Naive thymus-derived CD4-positive, alpha-beta T cell (primary cell): ENCODE results near the gene MPDZ. TPM values are rescaled to one million over a fixed set of nuclear protein-coding genes. Genes with fewer than 3 reads are reported as not detected.

Experiments
- ATAC-seq: fragments of 150-1000 bp; cut with Tn5 transposase; 2 replicates; pipeline ENCODE4 v1.10.0; 2021; ENCODE audit warnings: mild to moderate bottlenecking, moderate library complexity
- CTCF ChIA-PET: fragments of 350-600 bp; sonication (Branson Sonifier 250); formaldehyde crosslinking; loops from one replicate; lab custom pipeline; 2021; ENCODE audit warnings: antibody characterized with exemption; lab: Charles Lee
- POLR2A ChIA-PET: fragments of 350-600 bp; sonication (Branson Sonifier 250); formaldehyde crosslinking; loops from one replicate; lab custom pipeline; 2021; ENCODE audit warnings: antibody characterized with exemption, inconsistent platforms; lab: Charles Lee
- DNase-seq, 9 donors: peaks; one replicate each; pipeline versions ENCODE4 v3.0.0 to v3.0.0-alpha.2; 2020 to 2022; ENCODE audit warnings: mixed read lengths in 1 of 9
- H3K27ac ChIP-seq: one replicate; pipeline ENCODE4 v1.7.0; 2013; ENCODE audit warnings: mild to moderate bottlenecking, low read depth, low read length, moderate library complexity
- H3K27me3 ChIP-seq, 2 donors: one replicate each; pipeline ENCODE4 v1.7.0; 2013; ENCODE audit warnings: low read length in 2 of 2, mild to moderate bottlenecking in 2 of 2, moderate library complexity in 2 of 2; ENCODE audit not compliant: control insufficient read depth in 2 of 2, insufficient read depth in 2 of 2
- H3K36me3 ChIP-seq, 3 experiments: 1 replicate in 2 of 3; 2 replicates in 1 of 3; pipeline ENCODE4 v1.7.0; 2013; ENCODE audit warnings: low read length in 3 of 3, mild to moderate bottlenecking in 3 of 3, moderate library complexity in 1 of 3; ENCODE audit not compliant: insufficient read depth in 3 of 3, control insufficient read depth in 2 of 3
- H3K4me1 ChIP-seq, 2 donors: one replicate each; pipeline ENCODE4 v1.7.0; 2013; ENCODE audit warnings: low read length in 2 of 2, mild to moderate bottlenecking in 2 of 2, moderate library complexity in 1 of 2; ENCODE audit not compliant: control insufficient read depth in 2 of 2, insufficient read depth in 2 of 2
- H3K4me3 ChIP-seq: 2 replicates; pipeline ENCODE4 v1.7.0; 2013; ENCODE audit warnings: mild to moderate bottlenecking, low read length
- H3K9me3 ChIP-seq, 3 experiments: 1 replicate in 2 of 3; 2 replicates in 1 of 3; pipeline ENCODE4 v1.7.0; 2013; ENCODE audit warnings: low read length in 3 of 3; ENCODE audit not compliant: control insufficient read depth in 2 of 3
- H3K27ac Mint-ChIP-seq, 9 donors: one replicate each; pipeline ENCODE4 v1.8.0; 2020 to 2022; ENCODE audit warnings: mixed read lengths in 9 of 9, mild to moderate bottlenecking in 8 of 9, moderate library complexity in 5 of 9, inconsistent platforms in 2 of 9
- H3K27me3 Mint-ChIP-seq, 5 donors: one replicate each; pipeline ENCODE4 v1.8.0; 2021 to 2022; ENCODE audit warnings: mixed read lengths in 5 of 5, mild to moderate bottlenecking in 1 of 5
- H3K36me3 Mint-ChIP-seq, 5 donors: one replicate each; pipeline ENCODE4 v1.8.0; 2020 to 2022; ENCODE audit warnings: mixed read lengths in 5 of 5, mild to moderate bottlenecking in 3 of 5, inconsistent platforms in 1 of 5
- H3K4me1 Mint-ChIP-seq, 7 donors: one replicate each; pipeline ENCODE4 v1.8.0; 2020 to 2022; ENCODE audit warnings: mixed read lengths in 7 of 7, mild to moderate bottlenecking in 3 of 7, inconsistent platforms in 1 of 7
- H3K4me3 Mint-ChIP-seq, 10 donors: one replicate each; pipeline ENCODE4 v1.8.0; 2020 to 2022; ENCODE audit warnings: mild to moderate bottlenecking in 10 of 10, mixed read lengths in 10 of 10, moderate library complexity in 6 of 10, inconsistent platforms in 2 of 10
- H3K9me3 Mint-ChIP-seq, 11 donors: one replicate each; pipeline ENCODE4 v1.8.0; 2020 to 2022; ENCODE audit warnings: mixed read lengths in 11 of 11, mild to moderate bottlenecking in 4 of 11, inconsistent platforms in 1 of 11, moderate library complexity in 1 of 11
- intact Hi-C, 2 donors: fragments of 100-400 bp; cut with micrococcal nuclease; formaldehyde crosslinking; loops; one replicate each; pipeline ENCODE4 v1.15.1; 2023
- polyA plus RNA-seq, 2 donors: library from polyadenylated mRNA; unstranded; fragments of 300-500 nt; fragmentation: Illumina TruSeq; gene quantifications; one replicate each; pipeline ENCODE4 v1.2.3, GENCODE V29; 2021
- total RNA-seq, 6 experiments: library from RNA in 5 of 6; stranded (reverse) in 5 of 6; gene quantifications; 1 replicate in 5 of 6; 2 replicates in 1 of 6; pipeline ENCODE4 v1.2.3 and lab custom pipeline; 2021 to 2026

The MPDZ gene
- total and polyA plus RNA-seq, 7 experiments from 2014 or later, result 0.07 TPM; not detected in 6

DNA sequence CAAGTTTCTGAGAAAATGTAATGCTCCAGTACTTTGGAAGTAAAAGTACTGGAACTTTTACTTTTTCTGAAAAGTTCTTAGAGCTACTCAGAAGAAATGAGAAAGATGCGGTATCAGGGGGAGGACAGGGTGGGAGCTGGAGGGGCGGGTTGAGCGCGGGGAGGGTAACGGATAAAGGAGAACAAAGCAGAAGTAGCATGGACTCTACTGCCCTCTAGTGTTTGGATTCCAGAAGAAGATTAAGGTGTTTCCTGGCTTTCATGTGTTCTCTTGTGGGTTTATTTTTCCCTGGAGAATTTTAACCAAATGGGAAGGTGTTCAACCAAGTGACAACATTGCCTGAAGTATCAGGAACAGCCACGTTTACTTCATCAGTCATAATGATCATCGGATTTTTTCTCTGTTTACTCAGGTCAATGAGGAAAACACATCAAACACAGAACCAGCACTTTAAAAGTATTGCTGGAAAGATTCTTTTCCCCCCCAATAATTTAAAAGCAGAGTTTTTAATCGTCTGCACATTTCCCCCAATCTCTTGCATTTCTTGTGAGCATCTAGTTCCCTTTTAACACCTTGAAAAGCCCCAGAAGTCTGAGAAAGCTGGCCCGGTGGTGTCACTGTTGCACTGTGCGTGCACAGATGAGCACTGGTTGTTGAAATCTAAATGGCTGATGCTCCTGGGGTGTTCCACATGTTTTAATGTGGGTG, 190.6 kb downstream of the MPDZ start:
- no peak overlapping the region for H3K4me3 ChIP-seq
- no peak for DNase-seq
- H3K27me3 ChIP-seq, result no peaks in the 10 kb centered on the region
- Mint-ChIP-seq H3K9me3 (peaks cover 0 to 10% (median 4%) of the 10 kb centered on the region in 11 donors), H3K36me3 (no peaks in the 10 kb centered on the region), H3K27ac (no peak overlapping the region), H3K27me3 (no peaks in the 10 kb centered on the region), H3K4me3 (no peak overlapping the region), H3K4me1 (no peaks in the 10 kb centered on the region)
- H3K4me1 ChIP-seq, result no peaks in the 10 kb centered on the region
- no peaks in the 10 kb centered on the region for H3K9me3 ChIP-seq
- CTCF ChIA-PET, result no interaction called here
- POLR2A ChIA-PET, result no interaction called here
- intact Hi-C loops, result loop anchor here in 1 of 2 donors (2.0 kb wide), 1 partner anchor 370 kb away; no protein-coding TSS in a partner anchor
- no peaks in the 10 kb centered on the region for H3K36me3 ChIP-seq
- no peak for ATAC-seq
- H3K27ac ChIP-seq, result no peak overlapping the region

- H3K4me1 Mint-ChIP-seq, result no peaks in the 10 kb centered on the region
- ChIA-PET POLR2A (no interaction called here), CTCF (no interaction called here)
- no peaks in the 10 kb centered on the region for H3K27me3 Mint-ChIP-seq
- H3K4me3 Mint-ChIP-seq, result no peak overlapping the region
- no peak overlapping the region for H3K27ac Mint-ChIP-seq
- ATAC-seq (no peak), DNase-seq (no peak)
- H3K36me3 ChIP-seq, result no peaks in the 10 kb centered on the region
- H3K36me3 Mint-ChIP-seq, result no peaks in the 10 kb centered on the region
- intact Hi-C loops, result no loop called here
- no peak overlapping the region for H3K27ac ChIP-seq
- no peak overlapping the region for H3K4me3 ChIP-seq
- H3K27me3 ChIP-seq, result no peaks in the 10 kb centered on the region
- H3K4me1 ChIP-seq, result no peaks in the 10 kb centered on the region
- H3K9me3 Mint-ChIP-seq, result peaks cover 0 to 15% (median 4%) of the 10 kb centered on the region in 11 donors
- H3K9me3 ChIP-seq, result no peaks in the 10 kb centered on the region
Measured at GRCh38 chr9:13083963-13084528, 195.4 kb downstream of the MPDZ start.

DNA sequence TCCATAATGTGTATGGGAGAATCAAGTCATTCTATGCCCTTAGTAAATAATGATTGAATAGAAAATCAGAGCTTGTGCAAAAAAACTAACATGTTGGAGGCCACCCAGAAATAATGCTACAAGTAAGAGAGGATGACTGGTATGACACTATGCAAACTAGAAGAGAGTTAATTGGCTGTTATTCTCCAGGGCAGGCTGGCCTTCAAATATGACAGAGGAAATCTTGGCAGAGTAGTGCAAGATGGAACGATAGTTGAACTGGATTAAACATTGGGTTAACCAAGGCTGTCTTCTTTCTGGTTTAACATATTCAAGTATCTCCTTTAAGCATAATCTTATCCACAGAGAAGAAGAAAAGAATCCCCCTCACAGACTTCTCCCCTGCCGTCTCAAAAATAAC, 196.1 kb downstream of the MPDZ start:
- no peaks in the 10 kb centered on the region for H3K27me3 ChIP-seq
- H3K4me3 Mint-ChIP-seq, result no peak overlapping the region

DNA sequence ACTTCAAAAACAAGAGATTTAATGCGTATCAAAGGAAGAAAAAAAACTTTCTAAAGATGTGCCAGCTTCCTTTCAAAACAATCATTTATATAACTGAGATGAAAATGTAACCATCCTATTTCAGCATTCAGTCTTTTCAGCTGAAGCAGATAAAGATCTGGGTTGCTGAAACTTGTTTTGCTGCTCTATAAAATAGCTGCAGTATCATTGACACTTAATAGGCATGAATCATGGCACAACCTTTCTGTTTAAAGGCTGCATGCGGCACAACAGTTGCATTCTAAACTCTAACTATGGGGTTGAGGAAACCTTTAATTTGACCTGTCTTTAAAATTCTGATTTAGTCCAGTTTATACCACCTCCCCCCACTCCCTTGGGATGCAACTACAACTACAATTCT, 196.7 kb downstream of the MPDZ start:
- no peaks in the 10 kb centered on the region for H3K36me3 ChIP-seq
- DNase-seq, result no peak
- H3K27ac Mint-ChIP-seq, result no peak overlapping the region
- peaks cover 0 to 15% (median 3%) of the 10 kb centered on the region in 11 donors for H3K9me3 Mint-ChIP-seq
- no peak overlapping the region for H3K4me3 ChIP-seq
- POLR2A ChIA-PET, result no interaction called here
- H3K27ac ChIP-seq, result no peak overlapping the region
- no peak overlapping the region for H3K4me3 Mint-ChIP-seq
- H3K27me3 ChIP-seq, result no peaks in the 10 kb centered on the region
- intact Hi-C loops, result no loop called here
- ATAC-seq, result no peak
- H3K4me1 ChIP-seq, result no peaks in the 10 kb centered on the region
- H3K9me3 ChIP-seq, result no peaks in the 10 kb centered on the region
- CTCF ChIA-PET, result no interaction called here
- H3K27me3 Mint-ChIP-seq, result no peaks in the 10 kb centered on the region
- no peaks in the 10 kb centered on the region for H3K36me3 Mint-ChIP-seq
- H3K4me1 Mint-ChIP-seq, result no peaks in the 10 kb centered on the region

More for the DNA sequence above, 196.1 kb downstream of the MPDZ start:
- Histone ChIP-seq H3K27ac (no peak overlapping the region), H3K4me1 (no peaks in the 10 kb centered on the region), H3K9me3 (no peaks in the 10 kb centered on the region), H3K4me3 (no peak overlapping the region), H3K36me3 (no peaks in the 10 kb centered on the region)
- ATAC-seq, result no peak
- intact Hi-C loops, result no loop called here
- ChIA-PET POLR2A (no interaction called here), CTCF (no interaction called here)
- no peak overlapping the region for H3K27ac Mint-ChIP-seq
- H3K9me3 Mint-ChIP-seq, result peaks cover 0 to 15% (median 3%) of the 10 kb centered on the region in 11 donors
- DNase-seq, result no peak
- no peaks in the 10 kb centered on the region for H3K27me3 Mint-ChIP-seq
- no peaks in the 10 kb centered on the region for H3K36me3 Mint-ChIP-seq
- H3K4me1 Mint-ChIP-seq, result no peaks in the 10 kb centered on the region

DNA sequence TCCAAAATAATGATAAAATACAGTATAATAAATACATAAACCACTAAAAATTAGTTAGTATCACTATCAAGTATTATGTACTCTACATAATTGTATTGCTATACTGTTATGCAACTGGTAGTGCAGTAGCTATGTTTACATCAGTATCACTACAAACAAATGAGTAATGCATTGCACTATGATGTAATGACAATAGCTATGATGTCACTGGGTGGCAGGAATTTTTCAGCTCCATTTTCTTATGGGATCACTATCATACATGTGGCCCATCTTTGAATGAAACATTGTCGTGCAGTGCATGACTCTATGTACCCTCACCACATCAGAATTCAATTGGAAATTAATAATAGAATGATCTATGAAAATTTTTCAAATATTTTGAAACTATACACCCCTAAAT, 201.3 kb downstream of the MPDZ start:
- no peak for DNase-seq
- intact Hi-C loops, result no loop called here
- Histone ChIP-seq H3K27ac (no peak overlapping the region), H3K36me3 (no peaks in the 10 kb centered on the region), H3K9me3 (peaks cover 0 to 3% (median 0%) of the 10 kb centered on the region in 3 experiments), H3K27me3 (no peaks in the 10 kb centered on the region), H3K4me3 (no peak overlapping the region), H3K4me1 (no peaks in the 10 kb centered on the region)
- peaks cover 0 to 25% (median 6%) of the 10 kb centered on the region in 11 donors for H3K9me3 Mint-ChIP-seq
- H3K4me1 Mint-ChIP-seq, result no peaks in the 10 kb centered on the region
- H3K27me3 Mint-ChIP-seq, result no peaks in the 10 kb centered on the region
- ATAC-seq, result no peak
- no peaks in the 10 kb centered on the region for H3K36me3 Mint-ChIP-seq
- ChIA-PET POLR2A (no interaction called here), CTCF (no interaction called here)
- no peak overlapping the region for H3K27ac Mint-ChIP-seq
- no peak overlapping the region for H3K4me3 Mint-ChIP-seq

DNA sequence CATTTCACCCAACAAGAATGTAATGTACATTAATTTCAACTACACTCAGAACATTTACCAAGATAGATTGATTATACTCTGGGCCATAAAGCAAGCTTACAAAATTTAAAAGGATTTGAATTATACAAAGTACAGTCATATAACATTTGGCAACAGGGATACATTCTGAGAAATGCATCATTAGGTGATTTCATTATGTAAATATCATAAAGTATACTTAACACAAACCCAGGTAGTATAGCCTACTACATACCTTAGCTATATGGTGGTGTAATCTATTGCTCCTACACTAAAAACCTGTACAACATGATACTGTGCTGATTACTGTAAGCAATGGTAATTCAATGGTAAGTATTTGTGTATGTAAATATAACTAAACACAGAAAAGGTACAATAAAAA, 202.9 kb downstream of the MPDZ start:
- H3K27ac Mint-ChIP-seq, result no peak overlapping the region
- intact Hi-C loops, result no loop called here
- ChIA-PET POLR2A (no interaction called here), CTCF (no interaction called here)
- no peaks in the 10 kb centered on the region for H3K27me3 Mint-ChIP-seq
- H3K4me3 Mint-ChIP-seq, result no peak overlapping the region
- no peaks in the 10 kb centered on the region for H3K4me1 ChIP-seq
- no peaks in the 10 kb centered on the region for H3K4me1 Mint-ChIP-seq
- no peaks in the 10 kb centered on the region for H3K36me3 ChIP-seq
- DNase-seq (no peak), ATAC-seq (no peak)
- no peak overlapping the region for H3K4me3 ChIP-seq
- no peaks in the 10 kb centered on the region for H3K36me3 Mint-ChIP-seq
- peaks cover 0 to 3% (median 0%) of the 10 kb centered on the region in 3 experiments for H3K9me3 ChIP-seq
- no peaks in the 10 kb centered on the region for H3K27me3 ChIP-seq
- no peak overlapping the region for H3K27ac ChIP-seq
- peaks cover 0 to 28% (median 9%) of the 10 kb centered on the region in 11 donors for H3K9me3 Mint-ChIP-seq

- intact Hi-C loops, result no loop called here
Measured at GRCh38 chr9:13071921-13072320, 207.6 kb downstream of the MPDZ start.

More at GRCh38 chr9:13071921-13072320, 207.6 kb downstream of the MPDZ start:
- H3K9me3 ChIP-seq, result peaks cover 0 to 3% (median 0%) of the 10 kb centered on the region in 3 experiments
- Mint-ChIP-seq H3K27me3 (no peaks in the 10 kb centered on the region), H3K27ac (no peak overlapping the region), H3K4me1 (no peaks in the 10 kb centered on the region), H3K4me3 (no peak overlapping the region), H3K9me3 (peaks cover 0 to 44% (median 11%) of the 10 kb centered on the region in 11 donors), H3K36me3 (peaks cover 0 to 4% (median 0%) of the 10 kb centered on the region in 5 donors)
- H3K4me1 ChIP-seq, result no peaks in the 10 kb centered on the region
- H3K27ac ChIP-seq, result no peak overlapping the region
- H3K36me3 ChIP-seq, result no peaks in the 10 kb centered on the region
- DNase-seq (no peak), ATAC-seq (no peak)
- POLR2A ChIA-PET, result no interaction called here
- H3K4me3 ChIP-seq, result no peak overlapping the region
- CTCF ChIA-PET, result no interaction called here
- H3K27me3 ChIP-seq, result no peaks in the 10 kb centered on the region
